NCI-H1092 (cell line): ENCODE results near the gene ANKRD24.
"Not testable (repeated sequence)": the region's sequence is repeated elsewhere in the genome, so short reads cannot be mapped to it uniquely, and the experiment has no call there.

Experiments used
- DNase-seq: peaks from one replicate; lab custom pipeline; 2025; lab: John Stamatoyannopoulos, UW

The ANKRD24 gene

GRCh38 chr19:4267901-4268815 is 85.7 kb downstream of the ANKRD24 start:
- no peak for DNase-seq

- DNase-seq: no peak
These were observed 86.4 kb downstream of the ANKRD24 start for GRCh38 chr19:4268816-4269430.

GRCh38 chr19:4272894-4273293 is 90.4 kb downstream of the ANKRD24 start:
- no peak for DNase-seq

- DNase-seq: not testable (repeated sequence)
These were observed 91.8 kb downstream of the ANKRD24 start for GRCh38 chr19:4274321-4274686.
